Caco-2 (cell line): Measurements from ENCODE around the gene GUCY1A1. TPM values are rescaled to one million over a fixed set of nuclear protein-coding genes. Genes with fewer than 3 reads are reported as not detected.

Experiments
- BruUV-seq: library from RNA; stranded (reverse); fragments of 400-500 nt; replicated peaks from 2 replicates; lab custom pipeline; 2021; lab: Mats Ljungman, UMichigan
- CTCF ChIA-PET: fragments of 300-600 bp; sonication (Branson Sonifier 250); formaldehyde crosslinking; loops from one replicate; lab custom pipeline; 2022; ENCODE audit warnings: antibody characterized with exemption; lab: Charles Lee
- POLR2A ChIA-PET: fragments of 300-600 bp; sonication (Branson Sonifier 250); formaldehyde crosslinking; loops from one replicate; lab custom pipeline; 2022; ENCODE audit warnings: antibody characterized with exemption; lab: Charles Lee
- DNase-seq, 2 experiments: peaks; one replicate each; pipeline versions ENCODE4 v3.0.0 to v3.0.0-alpha.2; 2020 to 2022
- H3K27me3 ChIP-seq: replicated peaks from 2 replicates; pipeline ENCODE4 v1.6.0; 2011; ENCODE audit warnings: low read length; ENCODE audit not compliant: control insufficient read depth, insufficient read depth
- H3K36me3 ChIP-seq: 2 replicates; pipeline ENCODE4 v1.5.1; 2011; ENCODE audit warnings: low read length; ENCODE audit not compliant: control insufficient read depth, insufficient read depth
- H3K4me1 ChIP-seq: fragments of 250-450 bp; sonication (Bioruptor Pico); 2 replicates; pipeline ENCODE4 v1.5.1; 2020; ENCODE audit warnings: mild to moderate bottlenecking
- H3K4me3 ChIP-seq: 2 replicates; pipeline ENCODE4 v1.5.1; 2011; ENCODE audit warnings: low read depth, mild to moderate bottlenecking, control low read depth, low read length
- H3K9me3 ChIP-seq: fragments of 250-450 bp; sonication (Bioruptor Pico); 2 replicates; pipeline ENCODE4 v1.5.1; 2020; ENCODE audit warnings: mild to moderate bottlenecking, moderate library complexity
- H3K27ac Mint-ChIP-seq: one replicate; pipeline ENCODE4 v1.8.0; 2022; ENCODE audit warnings: mixed read lengths; ENCODE audit not compliant: unreplicated experiment
- H3K27me3 Mint-ChIP-seq: one replicate; pipeline ENCODE4 v1.8.0; 2022; ENCODE audit warnings: mixed read lengths; ENCODE audit not compliant: insufficient read depth, unreplicated experiment
- H3K36me3 Mint-ChIP-seq: one replicate; pipeline ENCODE4 v1.8.0; 2022; ENCODE audit warnings: mild to moderate bottlenecking, mixed read lengths; ENCODE audit not compliant: insufficient read depth, unreplicated experiment
- H3K4me1 Mint-ChIP-seq: one replicate; pipeline ENCODE4 v1.8.0; 2022; ENCODE audit warnings: low read depth, mixed read lengths; ENCODE audit not compliant: unreplicated experiment
- H3K4me3 Mint-ChIP-seq: one replicate; pipeline ENCODE4 v1.8.0; 2022; ENCODE audit warnings: mild to moderate bottlenecking, moderate library complexity, mixed read lengths; ENCODE audit not compliant: unreplicated experiment
- H3K9me3 Mint-ChIP-seq: one replicate; pipeline ENCODE4 v1.8.0; 2022; ENCODE audit warnings: mixed read lengths; ENCODE audit not compliant: unreplicated experiment
- intact Hi-C: fragments of 100-400 bp; cut with micrococcal nuclease; formaldehyde crosslinking; loops from one replicate; pipeline ENCODE4 v1.10.0; 2022; ENCODE audit not compliant: unreplicated experiment
- total RNA-seq: library from RNA; stranded (reverse); gene quantifications from 2 replicates; pipeline ENCODE4 v1.2.3, GENCODE V29; 2022
- TF ChIP-seq, protein P1 (sequence below), 2 experiments: fragments of 200-600 bp in 1 of 2; IDR thresholded peaks; 1 replicate in 1 of 2; 2 replicates in 1 of 2; pipeline versions ENCODE4 v1.5.1 to v1.8.0; 2011 to 2022; ENCODE audit warnings: antibody characterized with exemption in 1 of 2, control low read depth in 1 of 2, inconsistent platforms in 1 of 2, low read depth in 1 of 2, low read length in 1 of 2, mild to moderate bottlenecking in 1 of 2, moderate library complexity in 1 of 2; ENCODE audit not compliant: insufficient read depth in 1 of 2, severe bottlenecking in 1 of 2, unreplicated experiment in 1 of 2

Gene GUCY1A1
- total RNA-seq, 1 experiment from 2014 or later: not detected

DNA sequence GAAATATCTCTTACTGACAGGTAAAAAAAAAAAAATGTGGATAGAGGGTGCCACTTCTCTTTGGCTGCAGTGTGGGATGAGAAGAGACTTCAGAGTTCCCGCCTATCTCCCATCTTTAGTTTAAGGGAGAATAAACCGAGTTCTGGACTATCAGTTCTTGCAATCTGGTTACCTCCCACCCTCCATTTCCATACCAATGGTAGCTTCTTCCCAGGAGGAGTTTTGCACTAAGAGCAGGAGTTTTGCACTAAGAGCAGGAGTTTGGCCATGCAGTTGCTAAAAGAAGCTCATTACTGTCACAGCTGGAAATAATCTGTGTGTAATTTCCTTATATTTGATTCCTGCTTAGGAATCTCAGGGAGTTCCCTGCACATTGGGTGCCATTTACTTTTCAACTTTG is 81.4 kb downstream of the GUCY1A1 start:
- ChIA-PET POLR2A (no interaction called here), CTCF (no interaction called here)
- no peaks in the 10 kb centered on the region for H3K9me3 ChIP-seq
- Mint-ChIP-seq H3K4me1 (no peaks in the 10 kb centered on the region), H3K27ac (no peak overlapping the region), H3K9me3 (no peaks in the 10 kb centered on the region), H3K4me3 (no peak overlapping the region), H3K27me3 (no peaks in the 10 kb centered on the region), H3K36me3 (no peaks in the 10 kb centered on the region)
- H3K27me3 ChIP-seq: no peaks in the 10 kb centered on the region
- intact Hi-C loops: no loop called here
- no peak overlapping the region for H3K4me3 ChIP-seq
- no peaks in the 10 kb centered on the region for H3K36me3 ChIP-seq
- no peaks in the 10 kb centered on the region for H3K4me1 ChIP-seq
- TF ChIP-seq, protein P1, sequence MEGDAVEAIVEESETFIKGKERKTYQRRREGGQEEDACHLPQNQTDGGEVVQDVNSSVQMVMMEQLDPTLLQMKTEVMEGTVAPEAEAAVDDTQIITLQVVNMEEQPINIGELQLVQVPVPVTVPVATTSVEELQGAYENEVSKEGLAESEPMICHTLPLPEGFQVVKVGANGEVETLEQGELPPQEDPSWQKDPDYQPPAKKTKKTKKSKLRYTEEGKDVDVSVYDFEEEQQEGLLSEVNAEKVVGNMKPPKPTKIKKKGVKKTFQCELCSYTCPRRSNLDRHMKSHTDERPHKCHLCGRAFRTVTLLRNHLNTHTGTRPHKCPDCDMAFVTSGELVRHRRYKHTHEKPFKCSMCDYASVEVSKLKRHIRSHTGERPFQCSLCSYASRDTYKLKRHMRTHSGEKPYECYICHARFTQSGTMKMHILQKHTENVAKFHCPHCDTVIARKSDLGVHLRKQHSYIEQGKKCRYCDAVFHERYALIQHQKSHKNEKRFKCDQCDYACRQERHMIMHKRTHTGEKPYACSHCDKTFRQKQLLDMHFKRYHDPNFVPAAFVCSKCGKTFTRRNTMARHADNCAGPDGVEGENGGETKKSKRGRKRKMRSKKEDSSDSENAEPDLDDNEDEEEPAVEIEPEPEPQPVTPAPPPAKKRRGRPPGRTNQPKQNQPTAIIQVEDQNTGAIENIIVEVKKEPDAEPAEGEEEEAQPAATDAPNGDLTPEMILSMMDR (IDR thresholded peaks at IDR 0.05; ENCODE audit: insufficient read depth in 1 of 2, low read depth in 1 of 2, low read length in 1 of 2, severe bottlenecking in 1 of 2, unreplicated experiment in 1 of 2): no peak
- BruUV-seq: no TSS peak
- no peak for DNase-seq

DNA sequence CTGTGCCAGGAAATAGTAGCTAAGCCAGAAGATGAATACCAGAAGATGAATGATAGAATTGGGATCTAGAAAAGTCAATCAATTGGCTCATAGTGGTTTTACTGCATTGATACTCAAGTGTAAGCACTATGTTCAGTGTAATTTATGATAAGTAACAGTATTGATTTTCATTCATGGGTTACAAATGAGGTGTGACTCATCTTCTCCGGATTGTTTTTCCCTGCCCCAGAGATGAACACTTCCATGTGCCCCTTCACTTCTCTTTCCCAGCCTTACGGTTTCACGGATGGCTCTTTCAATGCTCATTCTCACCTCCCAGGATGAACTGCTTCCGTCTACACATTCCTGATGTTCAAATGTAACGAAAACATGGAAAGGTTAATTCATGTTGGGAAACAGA is 82.4 kb downstream of the GUCY1A1 start:
- intact Hi-C loops: no loop called here
- TF ChIP-seq, protein P1 (IDR thresholded peaks at IDR 0.05; ENCODE audit: insufficient read depth in 1 of 2, low read depth in 1 of 2, low read length in 1 of 2, severe bottlenecking in 1 of 2, unreplicated experiment in 1 of 2): no peak
- no peaks in the 10 kb centered on the region for H3K27me3 ChIP-seq
- DNase-seq: no peak
- H3K36me3 Mint-ChIP-seq: no peaks in the 10 kb centered on the region
- H3K9me3 ChIP-seq: no peaks in the 10 kb centered on the region
- H3K4me3 Mint-ChIP-seq: no peak overlapping the region
- BruUV-seq: no TSS peak
- no peak overlapping the region for H3K27ac Mint-ChIP-seq
- no peaks in the 10 kb centered on the region for H3K9me3 Mint-ChIP-seq
- POLR2A ChIA-PET: no interaction called here
- H3K4me1 ChIP-seq: no peaks in the 10 kb centered on the region
- H3K4me1 Mint-ChIP-seq: no peaks in the 10 kb centered on the region
- no peak overlapping the region for H3K4me3 ChIP-seq
- CTCF ChIA-PET: no interaction called here
- H3K27me3 Mint-ChIP-seq: no peaks in the 10 kb centered on the region
- H3K36me3 ChIP-seq: no peaks in the 10 kb centered on the region

DNA sequence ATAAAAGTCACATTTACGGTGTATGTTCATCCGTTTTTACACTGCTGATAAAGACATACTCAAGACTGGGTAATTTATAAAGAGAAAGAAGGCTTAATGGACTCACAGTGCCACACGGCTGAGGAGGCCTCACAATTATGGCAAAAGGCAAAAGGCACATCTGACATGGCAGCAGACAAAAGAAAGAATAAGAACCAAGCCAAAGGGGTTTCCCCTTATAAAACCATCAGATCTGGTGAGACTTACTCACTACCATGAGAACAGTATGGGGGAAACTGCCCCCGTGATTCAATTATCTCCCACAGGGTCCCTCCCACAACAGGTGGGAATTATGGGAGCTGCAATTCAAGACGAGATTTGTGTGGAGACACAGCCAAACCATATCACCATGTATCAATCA is 84.9 kb downstream of the GUCY1A1 start:
- no peaks in the 10 kb centered on the region for H3K36me3 Mint-ChIP-seq
- no peak for DNase-seq
- TF ChIP-seq, protein P1 (IDR thresholded peaks at IDR 0.05; ENCODE audit: insufficient read depth in 1 of 2, low read depth in 1 of 2, low read length in 1 of 2, severe bottlenecking in 1 of 2, unreplicated experiment in 1 of 2): no peak
- H3K27me3 ChIP-seq: no peaks in the 10 kb centered on the region
- no peak overlapping the region for H3K27ac Mint-ChIP-seq
- H3K4me3 Mint-ChIP-seq: no peak overlapping the region
- no peaks in the 10 kb centered on the region for H3K4me1 ChIP-seq
- intact Hi-C loops: no loop called here
- ChIA-PET CTCF (no interaction called here), POLR2A (no interaction called here)
- no TSS peak for BruUV-seq
- H3K36me3 ChIP-seq: no peaks in the 10 kb centered on the region
- no peaks in the 10 kb centered on the region for H3K27me3 Mint-ChIP-seq
- no peak overlapping the region for H3K4me3 ChIP-seq
- H3K9me3 ChIP-seq: no peaks in the 10 kb centered on the region
- H3K4me1 Mint-ChIP-seq: no peaks in the 10 kb centered on the region
- peaks cover under 1% of the 10 kb centered on the region for H3K9me3 Mint-ChIP-seq
